ENCODE data around the gene RADIL.
A peak's percentile ranks its signal among the peaks of the same experiment; 100 is the strongest.

The RADIL gene

GRCh38 chr7:4851459-4852422, 31.8 kb downstream of the RADIL start:
- DNase-seq = no peak

- DNase-seq = no peak
Observed at GRCh38 chr7:4850262-4850795, 33.2 kb downstream of the RADIL start.

DNA sequence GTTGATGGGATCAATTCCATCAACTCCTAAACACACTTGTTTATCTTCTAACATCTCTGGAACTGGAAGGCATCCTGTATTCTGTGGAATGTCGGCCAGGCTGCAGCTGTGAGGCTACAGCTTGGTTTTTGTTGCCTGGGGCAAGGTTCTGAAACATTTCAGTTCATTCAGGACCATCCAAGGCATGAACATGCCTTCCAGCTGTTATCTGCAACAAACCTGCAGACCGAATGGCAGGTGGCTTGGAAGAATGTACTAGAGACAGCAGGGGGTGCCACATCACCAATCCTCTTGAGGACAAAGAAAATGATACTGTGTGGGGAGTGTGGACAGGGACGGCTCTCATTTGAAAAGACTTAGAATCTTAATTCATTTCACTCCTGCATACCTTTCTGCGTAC, 34.1 kb downstream of the RADIL start:
- peak; percentile 20 for DNase-seq

- no peak for DNase-seq
Observed at GRCh38 chr7:4845740-4846142, 37.8 kb downstream of the RADIL start.

- DNase-seq = no peak
Observed at GRCh38 chr7:4842319-4843064, 41.0 kb downstream of the RADIL start.

- DNase-seq = no peak
Observed at GRCh38 chr7:4841836-4842235, 41.7 kb downstream of the RADIL start.

GRCh38 chr7:4841007-4841784, 42.3 kb downstream of the RADIL start:
- DNase-seq = no peak

GRCh38 chr7:4840079-4840501, 43.4 kb downstream of the RADIL start:
- DNase-seq = no peak

DNA sequence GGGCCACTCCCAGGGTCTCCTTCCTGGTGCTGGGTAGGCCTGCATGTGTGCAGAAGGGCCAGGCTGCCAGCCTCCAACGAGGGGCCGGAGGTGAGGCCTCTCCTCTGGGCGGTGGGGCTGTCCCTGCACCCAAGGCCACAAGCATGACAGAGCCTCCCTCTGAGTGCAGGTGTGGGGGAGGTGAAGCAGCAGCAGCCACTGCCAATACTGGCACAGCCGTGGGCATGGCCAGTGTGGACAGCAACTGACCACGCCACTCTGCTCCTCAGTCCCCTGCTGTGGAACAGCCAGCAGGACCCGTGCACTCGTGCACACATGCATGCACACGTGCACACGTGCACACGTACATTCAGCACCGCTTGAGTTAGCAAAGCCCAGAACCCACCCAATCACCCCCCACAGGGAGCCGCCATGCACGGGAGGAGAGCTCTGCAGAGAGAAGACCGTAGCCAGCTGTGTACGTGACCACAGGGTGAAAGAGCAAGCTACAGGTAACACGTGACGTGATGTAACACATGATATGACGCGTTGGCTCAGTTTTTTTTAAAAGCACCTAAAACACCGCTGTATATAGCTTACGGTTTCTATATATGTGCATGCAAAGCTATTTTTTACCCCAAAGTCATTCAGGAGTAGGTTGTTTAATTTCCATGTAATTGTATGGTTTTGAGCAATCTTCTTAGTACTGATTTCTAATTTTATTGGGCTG, 44.7 kb downstream of the RADIL start:
- DNase-seq = no peak

GRCh38 chr7:4837803-4838625, 45.5 kb downstream of the RADIL start:
- DNase-seq = no peak

DNA sequence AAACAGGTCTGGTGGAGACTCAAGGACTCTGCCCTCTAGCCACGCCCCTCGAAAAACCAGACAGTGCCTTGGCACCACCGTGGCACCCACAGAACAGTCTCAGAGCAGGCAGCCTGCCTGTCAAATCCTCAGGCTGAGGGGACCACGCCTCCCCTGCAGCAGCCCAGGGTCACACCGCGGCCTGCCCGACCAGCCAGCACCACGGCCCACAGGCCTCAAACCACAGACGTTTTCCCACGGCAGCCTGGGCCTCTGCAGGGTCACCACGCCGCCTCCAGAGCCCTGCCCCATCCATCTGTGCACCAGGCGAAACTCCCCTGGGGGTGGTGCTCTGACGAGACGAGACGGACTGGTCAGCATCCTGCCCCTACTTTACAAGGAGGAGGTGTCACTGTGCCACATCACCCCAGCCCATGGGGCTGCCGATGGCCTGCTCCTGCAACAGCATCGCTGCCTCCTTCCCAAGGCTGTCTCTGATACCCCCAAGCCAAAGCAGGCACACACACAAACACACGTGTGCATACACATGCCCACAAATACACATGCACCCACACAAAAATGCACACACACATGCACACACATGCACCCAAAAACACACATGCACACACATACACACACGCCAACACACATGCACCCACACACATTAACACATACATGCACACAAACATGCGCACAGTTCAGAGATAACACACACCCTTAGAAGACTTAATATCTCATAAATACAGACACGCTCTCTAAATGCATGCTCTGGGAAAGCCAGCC, 46.3 kb downstream of the RADIL start:
- no peak for DNase-seq

DNA sequence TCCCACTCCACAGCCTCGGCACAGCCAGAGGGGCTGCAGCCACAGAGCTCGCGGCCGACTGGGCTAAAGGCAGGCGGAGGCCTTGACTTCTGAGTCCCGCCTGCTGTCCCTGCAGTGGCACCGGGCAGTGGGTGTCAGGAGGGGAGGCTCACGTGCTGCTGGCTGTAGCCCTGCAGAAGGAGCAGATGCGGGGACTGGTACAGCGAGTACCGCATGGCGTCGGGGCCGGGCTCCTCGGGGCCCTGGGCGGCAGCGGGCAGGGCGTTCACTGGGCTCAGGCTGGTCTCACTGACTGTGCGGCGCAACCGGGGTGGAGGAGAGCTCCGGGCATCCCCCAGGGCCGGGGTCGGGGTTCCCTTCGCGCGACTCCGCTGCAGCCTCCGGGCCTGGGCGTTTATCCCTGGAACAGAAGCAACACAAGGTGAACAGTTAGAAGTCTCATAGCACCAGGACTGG, 47.3 kb downstream of the RADIL start:
- DNase-seq = no peak

- DNase-seq = no peak
Observed at GRCh38 chr7:4835398-4836205, 47.9 kb downstream of the RADIL start.

GRCh38 chr7:4834601-4835397, 48.7 kb downstream of the RADIL start:
- DNase-seq = no peak

DNA sequence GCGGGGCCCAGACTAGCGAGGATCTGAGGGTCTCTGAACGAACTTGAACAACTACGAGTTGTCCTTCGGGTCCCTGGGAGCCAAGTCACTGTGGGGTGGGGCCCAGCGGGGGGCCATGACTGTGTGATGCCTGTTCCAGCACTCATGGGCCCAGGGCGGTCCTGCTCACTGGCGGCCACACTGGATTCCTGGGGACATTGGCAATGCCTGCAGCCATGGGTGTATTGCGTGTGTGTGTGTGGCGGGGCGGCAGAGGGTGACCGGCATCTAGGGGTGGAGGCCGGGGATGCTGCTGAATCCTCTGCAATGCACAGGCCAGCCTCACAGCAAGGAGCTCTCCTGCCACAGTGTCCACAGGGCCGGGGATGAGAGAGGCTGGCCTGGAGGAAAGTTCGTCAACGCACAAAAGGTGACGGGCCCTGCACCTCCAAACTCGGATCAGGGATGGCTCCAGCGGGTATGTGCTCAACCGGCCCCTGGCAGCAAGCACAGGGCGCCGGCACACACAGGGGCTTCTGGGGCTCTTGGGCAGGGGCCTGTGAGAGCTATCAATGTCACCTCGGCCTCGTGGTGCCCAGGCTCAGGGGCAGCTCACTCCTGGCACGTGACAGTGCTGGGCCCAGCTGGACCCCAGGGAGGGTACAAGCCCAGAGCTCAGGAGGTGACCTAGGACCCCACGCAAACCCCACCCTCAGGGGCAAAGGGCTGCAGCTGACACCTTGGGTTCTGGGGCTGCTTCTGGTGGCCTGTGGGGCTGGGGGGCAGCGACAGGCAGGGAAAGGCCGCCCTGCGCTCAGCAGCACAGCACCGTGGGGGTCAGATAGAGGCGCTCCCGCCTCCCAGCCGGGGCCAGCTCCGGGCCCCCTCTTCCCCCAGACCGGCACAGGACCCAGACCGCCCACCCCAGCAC, 49.6 kb downstream of the RADIL start:
- DNase-seq = no peak

GRCh38 chr7:4833176-4833575, 50.3 kb downstream of the RADIL start:
- DNase-seq = no peak

GRCh38 chr7:4832711-4833110, 50.8 kb downstream of the RADIL start:
- no peak for DNase-seq
